Keratinocyte (primary cell): ENCODE data around the gene SLC43A1. TPM values are rescaled to one million over a fixed set of nuclear protein-coding genes. Genes with fewer than 3 reads are reported as not detected.

ENCODE experiments used
- DNase-seq: peaks from one replicate; pipeline ENCODE4 v3.0.0-alpha.2; 2011; ENCODE audit warnings: low read depth, missing footprints, low spot score
- FAIRE-seq: peaks from 2 replicates; lab custom pipeline; 2011; peaks lifted over from hg19 to GRCh38; lab: Jason Lieb, UNC
- H2AFZ ChIP-seq: 2 replicates; pipeline ENCODE4 v1.6.0; 2012; ENCODE audit warnings: low read length, control low read depth, inconsistent platforms; ENCODE audit not compliant: control insufficient read depth
- H3K27ac ChIP-seq: 2 replicates; pipeline ENCODE4 v1.5.1; 2011; ENCODE audit warnings: low read length; ENCODE audit not compliant: control insufficient read depth, insufficient read depth
- H3K27me3 ChIP-seq: 3 replicates; pipeline ENCODE4 v1.6.0; 2011; ENCODE audit warnings: low read length; ENCODE audit not compliant: control insufficient read depth, insufficient read depth; ENCODE audit errors: extremely low read depth
- H3K36me3 ChIP-seq, 2 experiments: 2 replicates in 1 of 2; 3 replicates in 1 of 2; pipeline ENCODE4 v1.5.1; 2011; ENCODE audit warnings: low read length in 2 of 2, mild to moderate bottlenecking in 1 of 2; ENCODE audit not compliant: control insufficient read depth in 2 of 2, insufficient read depth in 2 of 2; ENCODE audit errors: extremely low read depth in 1 of 2
- H3K4me1 ChIP-seq: 3 replicates; pipeline ENCODE4 v1.5.1; 2011; ENCODE audit warnings: low read length; ENCODE audit not compliant: control insufficient read depth, insufficient read depth; ENCODE audit errors: extremely low read depth
- H3K4me2 ChIP-seq: 3 replicates; pipeline ENCODE4 v1.6.0; 2011; ENCODE audit warnings: low read depth, low read length; ENCODE audit not compliant: control insufficient read depth, insufficient read depth; ENCODE audit errors: extremely low read depth
- H3K4me3 ChIP-seq, 3 experiments: fragments of 200-600 bp in 1 of 3; sonication (generic) in 1 of 3; 2 replicates in 2 of 3; 3 replicates in 1 of 3; pipeline ENCODE4 v1.5.1; 2011 to 2016; ENCODE audit warnings: low read length in 3 of 3, mild to moderate bottlenecking in 3 of 3, control low read depth in 2 of 3, inconsistent platforms in 1 of 3, low read depth in 1 of 3, mixed read lengths in 1 of 3, mixed run types in 1 of 3, moderate library complexity in 1 of 3; ENCODE audit not compliant: control insufficient read depth in 2 of 3, insufficient read depth in 2 of 3; ENCODE audit errors: extremely low read depth in 1 of 3
- H3K79me2 ChIP-seq: 2 replicates; pipeline ENCODE4 v1.6.0; 2012; ENCODE audit warnings: low read length; ENCODE audit not compliant: control insufficient read depth, insufficient read depth
- H3K9ac ChIP-seq: 3 replicates; pipeline ENCODE4 v1.6.0; 2011; ENCODE audit warnings: low read length; ENCODE audit not compliant: control insufficient read depth, insufficient read depth; ENCODE audit errors: extremely low read depth
- H3K9me1 ChIP-seq: 3 replicates; pipeline ENCODE4 v1.6.0; 2011; ENCODE audit warnings: low read length; ENCODE audit not compliant: control insufficient read depth, insufficient read depth; ENCODE audit errors: extremely low read depth
- H3K9me3 ChIP-seq: 2 replicates; pipeline ENCODE4 v1.5.1; 2012; ENCODE audit warnings: low read depth, low read length; ENCODE audit not compliant: control insufficient read depth
- H4K20me1 ChIP-seq: 3 replicates; pipeline ENCODE4 v1.6.0; 2011; ENCODE audit warnings: low read length; ENCODE audit not compliant: control insufficient read depth, insufficient read depth; ENCODE audit errors: extremely low read depth
- CTCF ChIP-seq, 3 experiments: IDR thresholded peaks in 1 of 3; conservative IDR thresholded peaks in 1 of 3; optimal IDR thresholded peaks in 1 of 3; 2 replicates in 2 of 3; 3 replicates in 1 of 3; pipeline versions ENCODE3 to v1.5.1; 2011; ENCODE audit warnings: low read length in 3 of 3, mild to moderate bottlenecking in 3 of 3, moderate library complexity in 2 of 3, control low read depth in 1 of 3, inconsistent platforms in 1 of 3; ENCODE audit not compliant: insufficient read depth in 2 of 3; ENCODE audit errors: extremely low read depth in 1 of 3
- EZH2 ChIP-seq: IDR thresholded peaks from one replicate; pipeline ENCODE4 v1.6.1; 2012; ENCODE audit warnings: inconsistent platforms, mild to moderate bottlenecking, low read length, moderate library complexity
- dilution Hi-C: fragments of 300-500 bp; cut with MboI; formaldehyde crosslinking; loops from one replicate; pipeline ENCODE4 v1.7.0; 2020; ENCODE audit warnings: low sequenced_read_pairs; ENCODE audit not compliant: extremely low pct_ligation_motif_present
- polyA plus RNA-seq, 5 experiments: library from polyadenylated mRNA; depleted of rRNA in 3 of 5; stranded (reverse) in 3 of 5; stranded (forward) in 1 of 5; unstranded in 1 of 5; fragments of >200 nt; gene quantifications; 1 replicate in 1 of 5; 2 replicates in 3 of 5; 3 replicates in 1 of 5; pipeline versions ENCODE4 v1.2.1 to v1.2.3, GENCODE V29; 2011 to 2012; ENCODE audit warnings: missing spikeins in 2 of 5, low read depth in 1 of 5, low replicate concordance in 1 of 5

The SLC43A1 gene
- polyA plus RNA-seq, 1 donor (not counting 4 experiments of a cell fraction or from before 2014, with no cell fraction given): 0.75 TPM

- H3K9me3 ChIP-seq: no peaks in the 10 kb centered on the region
- peaks cover 27% of the 10 kb centered on the region for H3K27me3 ChIP-seq
- no peak overlapping the region for H3K27ac ChIP-seq
- FAIRE-seq (no peak), DNase-seq (no peak)
- H3K4me3 ChIP-seq: no peak overlapping the region
- H3K9me1 ChIP-seq: no peaks in the 10 kb centered on the region
- H3K9ac ChIP-seq: no peak overlapping the region
- no peaks in the 10 kb centered on the region for H3K79me2 ChIP-seq
- peaks cover 4% of the 10 kb centered on the region for H3K4me1 ChIP-seq
- TF ChIP-seq EZH2: no peak
- no peak for TF ChIP-seq CTCF (optimal IDR thresholded peaks at IDR 0.05 in 1 of 3, IDR thresholded peaks at IDR 0.05 in 1 of 3, conservative IDR thresholded peaks at IDR 0.05 in 1 of 3; ENCODE audit: extremely low read depth in 1 of 3, insufficient read depth in 2 of 3, low read length in 3 of 3)
- no peaks in the 10 kb centered on the region for H3K36me3 ChIP-seq
- H2AFZ ChIP-seq: no peak overlapping the region
- dilution Hi-C loops: no loop called here
- H4K20me1 ChIP-seq: no peaks in the 10 kb centered on the region
- H3K4me2 ChIP-seq: no peak overlapping the region
Observed at GRCh38 chr11:57464539-57465181, 50.8 kb downstream of the SLC43A1 start.

- TF ChIP-seq CTCF (optimal IDR thresholded peaks at IDR 0.05 in 1 of 3, IDR thresholded peaks at IDR 0.05 in 1 of 3, conservative IDR thresholded peaks at IDR 0.05 in 1 of 3; ENCODE audit: extremely low read depth in 1 of 3, insufficient read depth in 2 of 3, low read length in 3 of 3) (no peak), EZH2 (no peak)
- no peaks in the 10 kb centered on the region for H3K9me3 ChIP-seq
- no peak overlapping the region for H3K4me2 ChIP-seq
- no peaks in the 10 kb centered on the region for H4K20me1 ChIP-seq
- no peak overlapping the region for H3K9ac ChIP-seq
- no peaks in the 10 kb centered on the region for H3K79me2 ChIP-seq
- FAIRE-seq: no peak
- H3K36me3 ChIP-seq: no peaks in the 10 kb centered on the region
- no peak overlapping the region for H3K27ac ChIP-seq
- no peaks in the 10 kb centered on the region for H3K9me1 ChIP-seq
- no peak for DNase-seq
- H2AFZ ChIP-seq: no peak overlapping the region
- peaks cover 35% of the 10 kb centered on the region for H3K27me3 ChIP-seq
- dilution Hi-C loops: no loop called here
- H3K4me3 ChIP-seq: no peak overlapping the region
- peaks cover 12% of the 10 kb centered on the region for H3K4me1 ChIP-seq
Observed at GRCh38 chr11:57463671-57464538, 51.6 kb downstream of the SLC43A1 start.
